HFFc6 (cell line): ENCODE results near the gene GNA15. TPM values are rescaled to one million over a fixed set of nuclear protein-coding genes. Genes with fewer than 3 reads are reported as not detected.
A peak's percentile ranks its signal among the peaks of the same experiment; 100 is the strongest.

Experiments used
- DNase-seq: peaks from one replicate; pipeline ENCODE4 v3.0.0-alpha.2; 2018
- H3K27ac Mint-ChIP-seq: 2 replicates; pipeline ENCODE4 v1.8.0; 2020; ENCODE audit warnings: mild to moderate bottlenecking, mixed read lengths
- H3K27me3 Mint-ChIP-seq: 2 replicates; pipeline ENCODE4 v1.8.0; 2021; ENCODE audit warnings: mild to moderate bottlenecking, moderate library complexity, mixed read lengths; ENCODE audit not compliant: insufficient read depth
- H3K36me3 Mint-ChIP-seq: 2 replicates; pipeline ENCODE4 v1.8.0; 2021; ENCODE audit warnings: low read depth, mixed read lengths
- H3K4me1 Mint-ChIP-seq: 2 replicates; pipeline ENCODE4 v1.8.0; 2020; ENCODE audit warnings: low read depth, mixed read lengths
- H3K4me3 Mint-ChIP-seq: 2 replicates; pipeline ENCODE4 v1.8.0; 2020; ENCODE audit warnings: mild to moderate bottlenecking, moderate library complexity, mixed read lengths
- H3K9me3 Mint-ChIP-seq: 2 replicates; pipeline ENCODE4 v1.8.0; 2020; ENCODE audit warnings: mild to moderate bottlenecking, mixed read lengths
- CTCF ChIP-seq: fragments of 200-600 bp; sonication (generic); IDR thresholded peaks from 2 replicates; pipeline ENCODE4 v1.5.0; 2021; ENCODE audit warnings: antibody characterized with exemption, mild to moderate bottlenecking
- total RNA-seq, 6 experiments: library from RNA; stranded (reverse); fragmentation: NEBNext Ultra II Directional; extraction: Animal tissue kit (Norgen Biotek cat#: 25700); gene quantifications; 2 replicates in 1 of 6; 3 replicates in 5 of 6; pipeline ENCODE4 v1.2.3, GENCODE V29; 2021

Gene GNA15
- total RNA-seq, 6 experiments from 2014 or later = not detected

- no peak for TF ChIP-seq CTCF
- Mint-ChIP-seq H3K9me3 (no peaks in the 10 kb centered on the region), H3K27me3 (no peaks in the 10 kb centered on the region), H3K4me1 (peaks cover 27% of the 10 kb centered on the region), H3K36me3 (no peaks in the 10 kb centered on the region), H3K27ac (peak overlapping the region; percentile 21; the same call in 1 of the 2 replicates), H3K4me3 (peak overlapping the region; percentile 95)
- DNase-seq = no peak
Observed at GRCh38 chr19:3096267-3096901, 39.4 kb upstream of the GNA15 start.

GRCh38 chr19:3096902-3097326 is 38.9 kb upstream of the GNA15 start:
- no peaks in the 10 kb centered on the region for H3K36me3 Mint-ChIP-seq
- no peaks in the 10 kb centered on the region for H3K27me3 Mint-ChIP-seq
- no peak overlapping the region for H3K27ac Mint-ChIP-seq
- no peak for TF ChIP-seq CTCF
- DNase-seq = no peak
- H3K9me3 Mint-ChIP-seq = no peaks in the 10 kb centered on the region
- peaks cover 27% of the 10 kb centered on the region for H3K4me1 Mint-ChIP-seq
- H3K4me3 Mint-ChIP-seq = no peak overlapping the region

- Mint-ChIP-seq H3K27me3 (no peaks in the 10 kb centered on the region), H3K4me1 (peaks cover 27% of the 10 kb centered on the region), H3K36me3 (no peaks in the 10 kb centered on the region), H3K9me3 (no peaks in the 10 kb centered on the region), H3K4me3 (no peak overlapping the region), H3K27ac (no peak overlapping the region)
- TF ChIP-seq CTCF = no peak
- no peak for DNase-seq
Observed at GRCh38 chr19:3097442-3097871, 38.4 kb upstream of the GNA15 start.

DNA sequence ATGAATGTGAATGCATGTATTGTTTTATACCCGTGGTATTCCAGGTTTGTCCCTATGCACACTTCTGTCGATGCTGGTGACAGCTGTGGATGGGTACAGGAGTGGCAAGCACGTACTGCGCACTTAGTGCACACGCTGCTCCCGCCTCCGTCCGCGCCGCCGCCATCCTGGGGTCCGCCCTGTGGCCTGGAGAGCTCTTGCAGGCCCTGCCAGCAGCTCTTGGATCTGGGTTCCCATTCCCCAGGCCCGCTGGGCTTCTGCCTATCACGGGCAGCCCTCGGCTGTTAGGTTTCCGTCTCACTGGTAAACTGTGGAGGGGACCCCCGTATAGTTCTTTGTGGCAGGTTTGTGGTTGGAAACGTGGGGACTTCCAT is 37.7 kb upstream of the GNA15 start:
- peaks cover 27% of the 10 kb centered on the region for H3K4me1 Mint-ChIP-seq
- no peak for TF ChIP-seq CTCF
- H3K36me3 Mint-ChIP-seq = no peaks in the 10 kb centered on the region
- H3K9me3 Mint-ChIP-seq = no peaks in the 10 kb centered on the region
- peak overlapping the region; percentile 50; the same call in 1 of the 2 replicates for H3K4me3 Mint-ChIP-seq
- no peak for DNase-seq
- peak overlapping the region; percentile 42 for H3K27ac Mint-ChIP-seq
- no peaks in the 10 kb centered on the region for H3K27me3 Mint-ChIP-seq

- Mint-ChIP-seq H3K4me3 (peak overlapping the region; percentile 71), H3K4me1 (peaks cover 27% of the 10 kb centered on the region), H3K27ac (peak overlapping the region; percentile 88), H3K27me3 (no peaks in the 10 kb centered on the region), H3K36me3 (no peaks in the 10 kb centered on the region), H3K9me3 (no peaks in the 10 kb centered on the region)
- DNase-seq = no peak
- TF ChIP-seq CTCF = no peak
Observed at GRCh38 chr19:3098515-3099346, 37.1 kb upstream of the GNA15 start.
